ENCODE results near the gene FAM222A. TPM values are rescaled to one million over a fixed set of nuclear protein-coding genes. Genes with fewer than 3 reads are reported as not detected.

Gene FAM222A
- total RNA-seq, 1 donor from 2014 or later, result 0.58 TPM

DNA sequence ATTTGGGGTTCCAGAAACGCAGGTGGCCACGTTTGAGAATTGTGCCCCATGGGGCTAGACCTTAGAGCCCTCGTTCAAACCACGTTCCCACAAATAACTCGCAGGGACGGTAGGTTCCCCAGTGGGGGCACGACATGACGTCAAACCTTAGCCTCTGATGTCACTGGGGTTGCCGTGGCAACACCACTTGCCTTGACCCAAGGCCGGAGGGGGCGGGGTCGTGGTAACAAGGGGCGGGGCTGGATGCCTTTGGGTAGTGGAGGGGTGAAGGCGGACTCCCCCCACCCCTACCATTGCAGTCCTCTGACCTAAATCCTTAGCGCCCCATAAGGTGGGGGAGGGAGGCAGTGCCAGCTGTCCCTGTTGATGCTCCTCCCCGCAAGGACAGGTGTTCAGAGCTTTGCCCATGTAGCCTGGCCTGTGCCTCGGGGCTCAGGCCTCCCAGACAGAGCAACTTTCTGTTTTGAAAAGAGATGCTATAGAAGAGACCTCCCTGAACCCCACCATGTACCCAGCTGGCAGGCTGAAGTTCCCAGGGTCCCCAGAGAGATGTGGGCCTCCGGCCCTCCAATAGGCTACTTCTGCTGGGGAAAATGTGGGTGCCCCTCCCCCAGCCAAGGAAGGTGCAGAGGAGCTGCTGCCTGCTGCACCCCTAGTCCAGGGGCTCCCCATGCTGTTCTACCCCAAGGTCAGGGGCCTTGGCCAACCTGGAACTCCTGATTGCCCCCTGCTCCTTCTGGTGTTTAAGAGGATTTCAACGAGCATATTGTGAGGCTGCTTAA, 1.9 kb downstream of the FAM222A start:
- H3K36me3 ChIP-seq (ENCODE audit: control insufficient read depth, insufficient read depth, low read length), result no peaks in the 10 kb centered on the region
- TF ChIP-seq, protein P1, sequence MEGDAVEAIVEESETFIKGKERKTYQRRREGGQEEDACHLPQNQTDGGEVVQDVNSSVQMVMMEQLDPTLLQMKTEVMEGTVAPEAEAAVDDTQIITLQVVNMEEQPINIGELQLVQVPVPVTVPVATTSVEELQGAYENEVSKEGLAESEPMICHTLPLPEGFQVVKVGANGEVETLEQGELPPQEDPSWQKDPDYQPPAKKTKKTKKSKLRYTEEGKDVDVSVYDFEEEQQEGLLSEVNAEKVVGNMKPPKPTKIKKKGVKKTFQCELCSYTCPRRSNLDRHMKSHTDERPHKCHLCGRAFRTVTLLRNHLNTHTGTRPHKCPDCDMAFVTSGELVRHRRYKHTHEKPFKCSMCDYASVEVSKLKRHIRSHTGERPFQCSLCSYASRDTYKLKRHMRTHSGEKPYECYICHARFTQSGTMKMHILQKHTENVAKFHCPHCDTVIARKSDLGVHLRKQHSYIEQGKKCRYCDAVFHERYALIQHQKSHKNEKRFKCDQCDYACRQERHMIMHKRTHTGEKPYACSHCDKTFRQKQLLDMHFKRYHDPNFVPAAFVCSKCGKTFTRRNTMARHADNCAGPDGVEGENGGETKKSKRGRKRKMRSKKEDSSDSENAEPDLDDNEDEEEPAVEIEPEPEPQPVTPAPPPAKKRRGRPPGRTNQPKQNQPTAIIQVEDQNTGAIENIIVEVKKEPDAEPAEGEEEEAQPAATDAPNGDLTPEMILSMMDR (IDR thresholded peaks at IDR 0.05; ENCODE audit: insufficient read depth, low read length, poor library complexity, severe bottlenecking), result no peak
- no peak for DNase-seq (ENCODE audit: low read depth)
- no peak overlapping the region for H3K4me3 ChIP-seq (ENCODE audit: low read depth, low read length)
- peaks cover 74% of the 10 kb centered on the region for H3K27me3 ChIP-seq (ENCODE audit: control insufficient read depth, insufficient read depth, low read length)

DNA sequence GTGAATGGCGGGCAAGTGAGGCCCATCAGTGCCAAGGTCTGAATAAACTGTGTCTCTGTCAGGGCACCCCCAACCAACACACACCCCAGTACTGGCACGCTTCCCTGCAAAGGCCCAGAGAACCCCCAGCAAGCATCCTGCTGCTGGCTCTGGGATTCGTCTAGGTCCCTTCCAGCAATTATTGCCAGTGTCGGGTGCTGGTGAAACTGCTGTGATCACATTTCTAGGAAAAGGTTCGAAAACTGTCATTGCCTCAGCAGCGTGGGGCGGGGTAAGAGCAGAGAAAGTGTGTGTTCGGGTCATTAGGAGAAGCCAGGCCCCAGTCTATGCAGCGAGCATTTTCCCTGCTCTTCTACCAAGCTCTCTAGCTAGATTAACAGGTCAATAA, 2.5 kb downstream of the FAM222A start:
- no peak for DNase-seq (ENCODE audit: low read depth)
- no peaks in the 10 kb centered on the region for H3K36me3 ChIP-seq (ENCODE audit: control insufficient read depth, insufficient read depth, low read length)
- TF ChIP-seq, protein P1 (IDR thresholded peaks at IDR 0.05; ENCODE audit: insufficient read depth, low read length, poor library complexity, severe bottlenecking), result no peak
- H3K27me3 ChIP-seq (ENCODE audit: control insufficient read depth, insufficient read depth, low read length), result peaks cover 71% of the 10 kb centered on the region
- no peak overlapping the region for H3K4me3 ChIP-seq (ENCODE audit: low read depth, low read length)

DNA sequence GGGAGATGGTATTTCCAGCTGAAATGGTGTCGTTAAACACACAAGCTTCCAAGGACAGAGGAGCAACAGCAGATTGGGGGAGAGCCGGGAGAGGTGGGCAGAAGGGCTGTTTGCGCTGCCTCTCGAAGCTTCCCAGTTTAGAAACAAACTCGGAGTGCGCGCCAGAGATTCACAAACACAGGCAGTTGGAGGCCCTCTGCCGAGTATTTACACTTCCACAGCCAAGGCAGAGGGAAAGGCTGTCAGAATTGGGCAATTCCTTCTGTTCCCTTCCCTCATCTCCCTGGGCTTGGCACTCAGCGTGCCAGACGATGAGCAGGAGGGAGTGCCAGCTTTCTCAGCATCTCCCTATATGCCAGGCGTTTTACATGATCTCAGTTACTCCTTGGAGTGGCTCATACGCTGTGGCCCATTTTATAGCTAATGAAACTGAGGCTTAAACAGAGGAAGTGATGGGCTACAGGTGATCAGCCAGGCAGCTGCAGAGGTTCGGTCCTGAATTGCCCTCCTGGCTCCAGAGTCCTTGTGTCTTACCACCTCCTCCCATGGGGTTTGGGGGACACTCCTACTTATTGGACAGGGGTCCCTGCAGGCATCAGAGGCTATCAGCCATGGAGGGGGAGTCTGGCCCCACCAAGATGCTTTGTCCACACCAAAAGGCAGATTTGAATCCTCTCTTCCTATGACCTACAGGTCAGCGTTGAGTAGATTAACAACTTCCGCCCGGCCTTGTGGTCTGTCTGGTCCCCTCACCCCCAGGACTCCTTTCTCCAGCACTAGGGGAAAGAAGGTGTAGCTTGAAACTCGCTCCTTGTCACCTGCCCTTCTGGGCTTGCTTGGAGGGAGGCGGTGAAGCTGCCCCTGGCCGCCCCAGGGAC, 3.1 kb downstream of the FAM222A start:
- Histone ChIP-seq H3K4me3 (ENCODE audit: low read depth, low read length) (no peak overlapping the region), H3K27me3 (ENCODE audit: control insufficient read depth, insufficient read depth, low read length) (peaks cover 65% of the 10 kb centered on the region), H3K36me3 (ENCODE audit: control insufficient read depth, insufficient read depth, low read length) (no peaks in the 10 kb centered on the region)
- TF ChIP-seq, protein P1 (IDR thresholded peaks at IDR 0.05; ENCODE audit: insufficient read depth, low read length, poor library complexity, severe bottlenecking), result no peak
- DNase-seq (ENCODE audit: low read depth), result no peak

DNA sequence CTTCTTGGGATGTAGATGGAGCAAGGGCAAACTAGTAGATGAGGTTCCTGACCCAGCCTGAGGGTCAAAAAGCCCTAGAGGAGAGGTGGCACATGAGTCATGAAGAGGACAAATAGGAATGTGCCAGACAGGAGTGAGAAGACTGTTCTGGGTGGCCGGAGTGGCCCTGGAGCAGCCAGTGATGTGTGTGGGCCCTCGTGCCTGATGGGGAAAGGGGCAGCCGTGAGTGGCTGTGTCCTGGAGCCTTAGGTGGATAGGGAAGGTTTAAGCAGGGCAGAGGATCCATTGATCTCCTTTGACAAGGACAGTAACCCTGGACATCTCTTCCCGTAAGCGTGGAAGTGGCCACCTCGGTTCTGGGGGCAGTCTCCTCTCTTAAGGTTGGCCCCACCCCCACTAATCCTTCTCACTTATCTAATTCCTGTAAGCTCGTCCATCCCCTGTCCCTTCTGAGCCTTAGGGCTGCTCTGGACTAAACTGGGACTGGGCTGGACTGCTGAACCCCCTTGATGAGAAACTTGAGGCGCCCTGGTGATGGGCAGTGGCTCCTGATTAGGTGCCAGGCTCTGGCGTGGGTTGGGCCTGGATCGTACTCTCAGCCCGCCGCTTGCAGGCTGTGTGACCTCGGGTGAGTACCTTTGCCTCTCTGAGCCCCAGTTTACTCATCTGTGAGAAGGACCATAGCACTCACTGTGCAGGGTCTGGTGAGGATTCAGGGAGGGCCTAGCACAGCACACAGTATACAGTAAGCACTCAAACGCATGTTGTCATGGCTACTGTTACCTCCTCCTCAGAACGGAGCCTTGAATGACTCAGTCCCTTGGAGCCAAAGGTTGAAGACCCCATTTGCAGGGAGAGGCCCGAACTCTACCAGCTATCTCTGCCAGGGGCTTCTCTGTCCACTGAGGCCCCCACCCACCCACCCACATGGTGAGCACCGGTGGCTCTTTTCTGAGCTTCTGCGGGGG, 4.0 kb downstream of the FAM222A start:
- H3K27me3 ChIP-seq (ENCODE audit: control insufficient read depth, insufficient read depth, low read length), result peaks cover 59% of the 10 kb centered on the region

DNA sequence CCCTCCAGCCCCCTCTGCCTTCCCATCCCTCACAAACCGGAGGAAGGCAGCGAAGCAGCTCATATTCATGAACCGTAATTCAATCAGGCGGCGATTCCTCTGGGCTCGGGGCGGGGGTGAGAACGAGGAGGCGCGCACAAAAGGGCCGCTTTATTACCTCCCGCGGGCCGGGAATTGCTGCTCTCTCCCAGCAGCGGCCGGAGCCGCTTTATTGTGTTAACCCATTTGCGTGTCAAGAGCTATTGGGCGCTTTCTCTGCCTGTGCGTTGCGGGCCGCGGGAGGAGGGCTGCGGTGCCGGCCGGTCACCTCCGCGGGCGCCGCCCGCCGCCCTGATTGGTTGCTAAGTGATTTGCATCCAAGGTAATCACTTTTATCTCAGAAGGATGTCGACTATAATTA, 4.8 kb downstream of the FAM222A start:
- no peak overlapping the region for H3K4me3 ChIP-seq (ENCODE audit: low read depth, low read length)
- DNase-seq (ENCODE audit: low read depth), result no peak
- TF ChIP-seq, protein P1 (IDR thresholded peaks at IDR 0.05; ENCODE audit: insufficient read depth, low read length, poor library complexity, severe bottlenecking), result no peak
- H3K36me3 ChIP-seq (ENCODE audit: control insufficient read depth, insufficient read depth, low read length), result no peaks in the 10 kb centered on the region
- H3K27me3 ChIP-seq (ENCODE audit: control insufficient read depth, insufficient read depth, low read length), result peaks cover 55% of the 10 kb centered on the region

More for the DNA sequence above, 4.0 kb downstream of the FAM222A start:
- DNase-seq (ENCODE audit: low read depth), result no peak
- Histone ChIP-seq H3K36me3 (ENCODE audit: control insufficient read depth, insufficient read depth, low read length) (no peaks in the 10 kb centered on the region), H3K4me3 (ENCODE audit: low read depth, low read length) (no peak overlapping the region)
- TF ChIP-seq, protein P1 (IDR thresholded peaks at IDR 0.05; ENCODE audit: insufficient read depth, low read length, poor library complexity, severe bottlenecking), result no peak
